OCI-LY3 (cell line): ENCODE results near the gene HOXA3.

Experiments
- CTCF ChIP-seq: fragments of 200-600, 300-600 bp; sonication (generic); IDR thresholded peaks from 2 replicates; pipeline ENCODE4 v1.5.1; 2014; ENCODE audit warnings: antibody characterized with exemption, low read length, low read depth
- EZH2phosphoT487 ChIP-seq: fragments of 200-600 bp; shearing (Covaris generic); IDR thresholded peaks from 2 replicates; pipeline ENCODE4 v1.6.1; 2018; ENCODE audit warnings: antibody characterized with exemption, mixed run types, low read depth

GRCh38 chr7:27091941-27092818, 60.2 kb downstream of the HOXA3 start:
- TF ChIP-seq CTCF (no peak), EZH2phosphoT487 (no peak)
